NCI-H2196 (cell line): Measurements from ENCODE around the gene BMP6.
"Not testable (repeated sequence)": the region's sequence is repeated elsewhere in the genome, so short reads cannot be mapped to it uniquely, and the experiment has no call there.

Experiments
- DNase-seq: peaks from one replicate; lab custom pipeline; 2025; ENCODE audit not compliant: unreplicated experiment; lab: John Stamatoyannopoulos, UW

BMP6 gene

DNA sequence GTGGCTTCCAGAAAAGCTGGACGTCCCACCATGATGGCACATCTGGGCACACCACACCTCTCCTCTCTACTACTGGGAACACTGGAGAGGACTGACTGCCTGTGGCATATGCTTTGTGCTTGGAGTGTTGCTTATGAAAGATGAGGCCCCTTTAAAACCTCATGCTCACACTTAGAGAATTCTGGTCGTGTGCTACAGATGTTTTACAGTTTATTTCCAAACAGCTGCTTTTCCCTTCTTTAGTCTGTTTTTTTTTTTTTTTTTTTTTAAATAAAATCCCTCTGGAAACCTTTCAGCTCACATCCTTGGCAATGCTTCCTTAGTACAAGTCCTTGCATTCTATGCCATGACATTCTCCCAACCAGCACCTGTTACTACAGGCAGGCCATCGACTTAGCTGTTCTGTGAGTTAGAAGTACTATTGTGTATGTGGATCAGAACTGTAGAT, 60.3 kb downstream of the BMP6 start:
- no peak for DNase-seq

DNA sequence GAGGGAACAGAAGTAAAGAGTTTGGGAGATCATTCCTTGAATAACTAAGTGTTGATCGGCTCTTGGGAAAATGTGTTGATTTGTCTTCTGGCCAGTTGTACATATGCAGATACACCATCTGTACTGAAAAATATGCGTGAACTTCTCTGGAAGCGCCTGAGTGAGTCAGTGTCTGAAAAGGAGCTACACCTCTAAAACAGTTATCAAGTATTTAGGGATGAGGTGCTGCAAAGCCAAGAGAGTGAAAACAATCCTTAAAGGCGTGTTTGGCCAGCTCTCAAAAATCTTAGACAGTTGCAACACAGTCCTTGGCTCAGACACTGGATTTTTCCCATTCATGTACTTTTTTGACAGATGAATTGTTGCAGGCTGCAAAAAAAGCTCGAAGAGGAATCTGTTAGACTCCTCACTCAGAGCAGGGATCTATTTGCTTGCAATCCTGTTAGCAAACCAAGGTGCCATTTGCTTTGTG, 61.3 kb downstream of the BMP6 start:
- no peak for DNase-seq

DNA sequence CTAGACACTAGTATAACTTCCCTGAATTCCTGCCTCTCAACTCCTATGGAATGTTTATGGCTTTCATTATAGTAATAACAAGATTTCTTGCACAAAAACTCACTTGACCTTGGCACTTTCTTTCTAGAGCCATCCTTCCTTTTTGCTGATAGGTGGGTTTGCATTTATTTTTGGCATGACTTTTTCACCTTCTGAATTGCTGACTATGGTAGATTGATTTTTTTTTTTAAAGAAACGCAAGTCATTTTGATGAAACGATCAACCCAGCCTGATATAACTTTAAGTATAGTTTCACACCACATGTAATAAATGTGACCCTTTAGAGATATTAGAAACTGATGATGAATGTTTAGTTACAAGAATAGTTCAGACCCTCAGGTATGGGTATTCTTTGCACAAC, 61.8 kb downstream of the BMP6 start:
- no peak for DNase-seq

DNA sequence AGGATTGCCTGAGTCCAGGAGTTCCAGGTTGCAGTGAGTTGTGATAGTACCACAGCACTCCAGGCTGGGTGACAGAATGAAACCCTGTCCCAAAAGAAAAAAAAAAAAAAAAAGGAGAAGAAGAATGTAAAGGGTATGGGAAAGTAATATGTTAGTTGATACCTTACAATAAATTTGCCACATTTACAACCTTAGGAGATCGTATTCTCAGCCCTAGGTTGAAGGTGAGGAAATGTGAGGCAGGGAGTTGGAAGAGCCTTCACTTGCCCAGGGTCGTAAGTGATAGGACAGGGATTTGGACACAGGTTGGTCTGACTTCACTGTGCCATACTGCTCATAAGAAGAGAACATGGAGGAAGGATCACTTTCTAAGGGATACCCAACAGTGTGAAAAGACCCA, 68.6 kb downstream of the BMP6 start:
- no peak for DNase-seq

DNA sequence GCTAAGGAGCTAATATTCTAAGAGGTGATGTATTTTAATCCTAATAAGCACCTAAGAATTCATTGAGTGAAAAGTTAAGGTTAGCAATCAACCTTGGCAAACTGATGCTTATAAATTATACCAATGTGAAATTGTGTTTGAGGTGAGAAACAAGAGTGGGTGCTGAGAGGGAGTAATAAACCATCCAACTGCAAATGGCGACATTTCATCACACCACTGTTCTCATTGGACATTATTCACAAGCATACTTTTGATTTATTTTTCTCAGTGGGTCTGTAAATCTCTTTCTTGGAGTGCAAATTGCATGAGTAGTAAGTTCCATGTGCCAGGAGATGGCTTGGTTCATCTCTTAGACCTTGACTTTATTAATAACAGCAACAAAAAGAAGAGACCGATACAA, 71.5 kb downstream of the BMP6 start:
- no peak for DNase-seq

DNA sequence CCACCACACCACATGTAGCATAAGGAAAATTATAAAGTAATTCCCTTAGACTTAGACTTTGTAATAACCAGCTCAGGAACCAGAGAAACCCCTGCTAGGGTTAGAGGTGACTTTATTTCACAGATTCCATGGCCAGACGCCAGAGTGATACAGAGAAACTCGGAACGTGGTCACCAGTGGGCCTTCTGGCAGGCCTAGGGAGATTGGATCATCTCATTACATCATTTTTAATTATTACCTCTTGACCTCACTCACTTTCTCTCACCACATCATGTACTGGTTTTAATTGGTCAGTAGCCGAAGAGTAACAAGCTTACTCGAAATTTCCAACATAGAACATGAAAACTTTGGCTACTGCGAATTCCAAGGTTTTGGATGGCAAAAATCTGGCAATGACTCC, 72.9 kb downstream of the BMP6 start:
- DNase-seq: no peak

DNA sequence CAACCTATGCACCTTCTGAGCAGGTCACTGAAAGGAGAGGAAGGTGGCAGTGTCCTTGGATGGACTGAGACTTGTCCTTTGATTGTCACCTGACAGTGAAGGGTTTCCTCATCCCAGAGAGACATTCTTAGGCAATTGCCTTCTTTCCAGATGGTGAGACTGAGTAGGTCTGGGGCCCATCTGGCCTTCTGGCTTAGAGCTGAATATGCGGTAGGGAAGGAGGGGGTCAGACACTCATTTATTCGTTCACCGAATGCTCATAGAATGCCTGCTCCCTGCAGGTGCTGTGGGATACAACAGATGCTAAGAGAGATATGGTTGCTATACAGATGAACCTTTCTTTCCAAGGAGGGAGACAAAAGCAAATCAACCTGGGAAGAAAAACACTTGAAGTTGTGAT, 76.8 kb downstream of the BMP6 start:
- DNase-seq: no peak

DNA sequence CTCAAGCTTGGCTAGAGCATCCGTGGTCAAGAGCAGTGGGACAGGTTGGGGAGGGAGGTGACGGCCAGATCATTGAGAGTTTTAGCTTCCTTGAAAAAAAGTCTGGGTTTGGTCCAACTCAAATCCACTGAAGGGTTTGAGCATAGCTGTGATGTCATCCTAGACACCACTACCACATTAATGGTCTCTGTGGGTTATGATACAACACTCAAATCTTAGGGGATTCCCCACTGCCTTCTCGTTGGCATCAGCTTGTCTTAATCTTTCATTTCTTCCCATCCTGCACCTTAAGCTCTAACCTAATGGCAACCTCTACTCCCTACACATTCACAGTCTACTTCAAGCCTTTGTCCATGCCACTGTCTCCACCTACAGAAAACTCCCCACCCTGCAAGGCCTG, 77.3 kb downstream of the BMP6 start:
- DNase-seq: no peak

DNA sequence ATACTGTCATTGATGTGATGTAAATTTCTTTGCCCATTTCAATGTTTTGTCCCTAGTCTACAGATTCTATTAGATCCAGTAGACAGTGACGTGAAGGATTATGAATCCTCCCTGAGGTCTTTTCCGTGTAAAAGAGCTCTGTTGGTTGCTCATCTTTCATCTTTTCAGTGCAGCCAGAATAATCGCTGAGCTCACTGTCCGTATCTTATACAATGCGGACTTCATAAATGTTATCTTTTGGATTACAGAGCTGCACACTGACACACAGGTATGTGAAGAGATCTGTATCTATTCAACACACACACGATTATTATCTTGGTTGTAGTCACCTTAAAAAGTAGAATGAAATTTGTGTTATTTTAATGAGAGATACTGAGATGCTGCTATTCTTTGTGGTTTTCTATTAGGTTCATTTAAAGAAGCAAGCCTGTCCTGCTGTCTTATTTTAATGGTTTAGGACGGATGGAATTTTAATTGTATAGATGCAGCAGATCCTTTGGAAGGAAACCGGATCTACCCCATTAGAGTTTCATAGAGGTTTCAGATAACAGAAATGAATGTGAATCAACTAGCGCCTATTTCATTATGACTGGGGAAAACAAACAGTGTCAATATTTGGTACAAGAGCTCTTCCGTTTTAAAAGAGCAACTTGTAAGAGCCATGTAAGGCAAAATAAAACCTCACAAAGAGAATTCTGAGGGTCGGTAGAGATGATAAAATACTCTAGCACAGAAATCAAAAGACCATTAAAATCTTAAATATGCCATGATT, 79.4 kb downstream of the BMP6 start:
- DNase-seq: no peak

DNA sequence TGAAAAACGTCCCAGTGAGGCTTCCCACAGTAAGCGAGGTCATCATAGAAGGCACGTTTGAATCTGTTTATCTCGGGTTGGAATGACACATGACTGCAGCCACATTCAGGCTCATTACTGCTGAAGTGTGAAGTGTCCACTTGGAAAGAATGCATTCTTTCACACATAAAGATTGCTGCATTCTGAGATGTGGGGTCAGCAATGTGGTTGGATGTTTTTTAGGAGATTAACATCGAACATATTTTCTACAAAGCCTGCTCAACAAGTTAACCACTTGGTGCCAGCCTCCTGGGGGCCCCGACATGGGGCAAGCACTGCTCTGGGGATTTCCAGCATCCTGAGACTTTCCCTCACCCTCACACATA, 79.9 kb downstream of the BMP6 start:
- no peak for DNase-seq

DNA sequence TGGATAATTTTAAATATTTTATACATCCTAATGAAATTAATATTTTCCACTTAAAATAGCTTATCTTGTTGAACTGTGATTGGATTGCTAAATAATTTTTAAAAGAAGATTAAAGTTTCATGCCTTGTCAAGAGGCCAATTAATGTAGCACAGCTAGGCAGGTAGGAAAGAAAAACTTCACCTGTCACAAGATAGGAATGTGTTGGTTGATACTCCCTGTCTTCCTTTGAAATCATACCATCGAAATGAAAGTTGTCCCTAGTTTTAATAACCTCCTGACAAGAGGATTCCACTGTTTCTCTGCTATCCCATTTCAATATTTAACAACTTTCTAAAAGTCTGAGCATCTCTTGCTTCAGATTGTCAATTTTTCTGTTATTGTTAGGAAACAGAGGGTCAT, 80.8 kb downstream of the BMP6 start:
- no peak for DNase-seq

DNA sequence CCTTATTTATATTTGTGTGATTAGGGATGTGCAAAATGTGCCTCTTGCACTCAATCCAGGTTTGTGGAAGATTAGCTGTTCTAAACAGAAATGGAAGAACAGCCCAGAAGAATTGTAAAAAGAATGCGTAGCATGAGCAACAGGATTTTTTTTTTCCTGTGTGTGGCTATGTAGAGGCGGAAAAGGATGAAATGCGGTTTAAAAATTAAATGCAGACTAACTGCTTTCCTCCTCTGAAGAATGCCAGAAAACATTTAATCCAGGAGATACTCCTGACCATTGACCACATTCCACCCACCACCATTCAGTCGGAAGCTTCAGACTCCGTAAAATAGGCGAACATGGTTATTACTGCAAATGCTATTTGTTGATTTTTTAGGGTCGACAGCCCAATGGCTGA, 83.4 kb downstream of the BMP6 start:
- no peak for DNase-seq

DNA sequence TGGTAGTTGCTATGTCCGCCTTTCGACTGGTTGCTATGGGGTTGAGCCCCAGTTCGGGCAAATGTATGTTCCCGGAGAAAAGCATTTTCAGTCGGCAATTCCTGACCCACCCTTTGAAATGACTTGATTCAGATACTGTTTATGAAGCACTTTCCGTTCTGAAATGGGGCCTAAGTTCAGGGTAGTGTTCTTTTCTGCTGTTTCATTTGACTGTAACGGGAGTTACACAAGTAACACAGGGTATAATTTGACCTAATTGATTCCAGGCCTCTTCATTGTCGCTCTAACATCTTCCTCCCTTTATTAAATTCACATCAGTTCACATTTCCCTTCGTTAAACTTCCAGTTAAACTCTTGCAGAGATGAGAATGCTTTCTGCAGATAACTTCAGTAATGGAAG, 85.5 kb downstream of the BMP6 start:
- no peak for DNase-seq

DNA sequence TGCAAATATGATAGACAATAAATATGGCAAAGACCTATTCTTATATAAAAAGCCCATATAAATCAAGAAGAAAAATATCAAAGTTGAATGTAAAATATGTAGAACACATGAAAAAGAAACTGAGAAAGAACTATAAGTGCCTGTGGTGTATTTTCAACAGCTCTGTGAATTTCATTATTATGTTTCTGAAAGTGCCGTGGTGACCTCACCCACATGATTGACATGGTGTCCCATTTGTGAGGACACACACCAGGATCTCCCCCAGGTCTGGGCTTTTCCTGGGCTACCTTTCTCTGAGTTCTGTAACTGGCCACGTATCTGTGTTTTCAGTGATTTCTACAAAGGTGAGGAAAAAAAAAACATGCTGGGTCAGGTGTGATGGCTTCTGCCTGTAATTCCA, 86.7 kb downstream of the BMP6 start:
- DNase-seq: no peak

DNA sequence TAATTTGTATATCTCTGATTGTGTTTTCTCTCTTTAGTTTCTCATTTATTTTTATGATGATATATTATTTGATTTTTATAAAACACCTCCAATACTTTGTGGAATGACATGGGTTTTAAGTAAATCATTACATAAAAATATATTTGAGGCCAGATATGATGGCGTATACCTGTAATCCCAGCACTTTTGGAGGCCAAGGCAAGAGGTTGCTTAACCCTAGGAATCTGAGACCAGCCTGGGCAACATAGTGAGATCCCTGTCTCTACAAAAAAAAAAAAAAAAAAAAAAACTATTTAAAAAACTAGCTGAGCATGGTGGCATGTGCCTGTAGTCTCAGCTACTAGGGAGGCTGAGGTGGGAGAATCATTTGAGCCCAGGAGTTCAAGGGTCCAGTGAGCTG, 87.3 kb downstream of the BMP6 start:
- no peak for DNase-seq

DNA sequence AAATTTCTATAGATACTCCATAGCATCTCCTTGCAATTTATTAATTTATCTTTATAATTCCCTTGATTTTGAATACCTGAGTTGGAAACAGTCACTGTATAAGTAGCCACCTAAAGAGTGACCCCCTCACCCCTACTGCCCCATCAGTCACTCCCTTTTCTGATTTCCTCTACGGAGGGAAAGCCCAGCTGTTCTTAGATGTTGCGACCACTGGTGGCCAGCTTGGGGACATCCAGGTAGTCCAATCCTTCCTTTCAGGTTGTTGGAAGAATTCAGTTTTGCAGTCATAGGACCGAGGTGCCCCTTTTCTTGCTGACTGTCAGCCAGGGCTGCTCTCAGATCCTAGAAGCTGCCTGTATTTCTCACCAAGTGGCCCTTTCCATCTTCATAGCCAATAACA, 87.8 kb downstream of the BMP6 start:
- DNase-seq: no peak

DNA sequence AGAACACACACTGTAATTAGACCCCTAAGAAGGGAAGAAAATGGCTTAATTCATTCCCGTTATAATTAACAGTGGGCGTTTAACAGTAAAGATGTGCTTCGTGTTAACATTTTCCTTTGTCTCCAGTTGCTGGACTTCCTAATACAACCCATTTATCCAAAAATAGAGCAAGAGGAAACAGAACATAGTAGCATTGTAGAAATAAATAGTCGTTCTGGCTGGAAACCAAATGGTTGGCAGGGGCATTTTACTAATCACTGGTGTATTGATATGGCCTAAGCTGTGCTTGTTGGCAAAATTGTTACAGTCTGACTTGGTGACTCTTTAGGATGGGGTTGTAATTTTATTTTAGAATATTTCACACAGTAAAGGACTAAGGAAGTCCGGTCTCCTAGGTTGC, 89.8 kb downstream of the BMP6 start:
- no peak for DNase-seq

DNA sequence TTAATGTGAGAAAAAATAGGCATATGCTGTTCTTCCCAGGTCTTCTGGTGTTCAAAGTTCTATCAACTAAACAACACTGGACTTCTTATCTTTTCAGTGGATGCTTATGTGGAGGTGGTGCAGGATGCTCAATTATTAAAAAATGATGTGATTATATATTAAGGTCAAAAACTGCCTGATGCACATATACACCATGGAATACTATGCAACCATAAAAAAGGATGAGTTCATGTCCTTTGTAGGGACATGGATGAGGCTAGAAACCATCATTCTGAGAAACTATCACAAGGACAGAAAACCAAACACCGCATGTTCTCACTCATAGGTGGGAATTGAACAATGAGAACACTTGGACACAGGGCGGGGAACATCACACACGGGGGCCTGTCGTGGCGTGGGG, 91.3 kb downstream of the BMP6 start:
- not testable (repeated sequence) for DNase-seq

DNA sequence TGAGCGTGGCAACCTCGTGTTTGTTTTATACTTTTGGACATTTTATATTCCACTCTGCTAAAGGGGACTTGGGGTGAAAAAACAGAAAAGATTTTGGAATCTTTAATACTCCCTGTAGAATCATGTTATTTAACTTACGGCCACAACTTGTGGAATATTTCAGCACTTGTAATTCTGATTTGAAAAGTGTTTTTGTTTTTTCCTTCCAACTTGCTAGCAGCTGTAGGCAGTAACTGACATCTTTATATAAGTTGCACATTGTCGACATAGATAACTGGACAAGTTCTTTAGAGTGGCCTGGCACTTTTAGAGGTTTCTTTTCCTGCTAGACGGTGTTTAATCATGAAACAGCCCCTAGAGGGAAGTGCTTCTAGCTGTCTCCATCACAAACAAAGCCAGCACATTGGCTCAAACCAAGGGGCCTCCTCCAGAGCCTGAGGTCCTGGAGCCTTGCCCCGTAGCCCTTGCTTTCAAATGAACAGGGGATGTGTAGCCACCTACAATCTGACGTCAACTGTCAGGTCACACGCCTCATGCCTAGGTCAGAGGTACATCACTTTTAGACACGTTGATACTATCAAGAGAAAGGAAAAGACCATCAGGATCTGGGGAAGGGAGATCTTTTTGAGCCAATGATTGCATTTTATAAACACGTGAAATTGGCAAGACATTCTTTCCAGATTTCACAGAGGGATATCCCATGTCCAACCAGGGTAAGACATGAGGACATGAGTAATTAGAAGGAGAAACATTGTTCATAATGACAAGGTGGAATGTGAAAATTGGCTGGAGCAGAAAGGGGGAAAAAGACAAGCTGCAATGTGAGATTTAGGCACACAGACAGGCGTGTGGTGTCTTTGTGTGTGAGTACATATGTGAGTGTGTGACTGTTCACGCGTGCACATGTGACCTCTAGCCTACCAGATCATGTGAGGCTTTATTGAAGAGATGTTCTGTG, 92.6 kb downstream of the BMP6 start:
- no peak for DNase-seq

DNA sequence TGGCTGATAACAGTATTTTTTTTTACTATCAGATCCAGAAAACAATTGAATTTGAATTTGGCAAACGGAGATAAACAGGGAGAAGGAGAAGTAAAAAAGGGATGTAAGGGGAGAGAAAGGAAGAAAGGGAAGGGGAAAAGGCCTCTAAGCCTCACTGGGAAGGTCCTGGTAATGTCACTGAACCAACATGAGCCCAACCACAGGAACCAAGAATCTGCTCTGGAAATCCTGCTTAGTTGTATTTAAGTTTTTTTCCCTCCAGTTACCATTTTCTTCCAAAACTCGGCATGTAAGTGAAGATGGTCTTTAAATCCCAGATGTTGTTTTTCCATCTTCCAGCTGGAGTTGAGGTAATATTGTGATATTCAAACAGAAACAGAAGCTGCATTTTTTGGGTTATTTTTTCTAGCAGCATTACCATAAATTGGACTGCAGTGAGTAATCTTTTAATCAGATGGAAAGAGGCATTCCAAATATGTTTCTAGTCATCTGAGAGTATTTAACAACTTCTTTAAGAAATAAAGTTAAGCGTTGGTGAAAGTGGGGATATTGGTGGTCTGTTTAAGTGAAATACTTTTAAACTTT, 93.6 kb downstream of the BMP6 start:
- no peak for DNase-seq

DNA sequence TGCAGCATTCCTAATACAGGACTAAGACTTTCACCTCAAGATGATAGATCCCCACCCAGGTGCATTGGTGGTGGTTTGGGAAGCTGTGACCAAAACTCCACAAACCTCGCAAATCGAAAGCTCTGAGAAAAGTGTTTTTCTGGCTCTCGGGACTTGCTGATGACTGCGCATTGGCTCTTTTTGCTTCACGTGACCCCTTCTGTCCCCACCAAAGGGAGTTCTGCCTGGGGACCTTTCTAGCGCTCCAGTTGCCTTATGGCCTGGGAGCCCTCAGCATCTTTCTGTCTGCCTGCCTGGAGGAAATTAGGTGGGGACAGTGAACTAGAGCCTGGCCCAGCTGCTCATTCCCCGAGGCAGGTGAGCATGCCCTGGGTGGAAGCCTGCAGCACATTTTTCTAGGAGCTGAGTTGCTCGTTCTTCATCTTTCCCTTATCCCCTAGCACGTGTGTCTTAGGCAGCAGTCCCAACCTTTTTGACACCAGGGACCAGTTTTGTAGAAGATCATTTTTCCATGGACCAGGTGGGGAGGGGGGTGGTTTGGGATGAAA, 94.5 kb downstream of the BMP6 start:
- DNase-seq: no peak

DNA sequence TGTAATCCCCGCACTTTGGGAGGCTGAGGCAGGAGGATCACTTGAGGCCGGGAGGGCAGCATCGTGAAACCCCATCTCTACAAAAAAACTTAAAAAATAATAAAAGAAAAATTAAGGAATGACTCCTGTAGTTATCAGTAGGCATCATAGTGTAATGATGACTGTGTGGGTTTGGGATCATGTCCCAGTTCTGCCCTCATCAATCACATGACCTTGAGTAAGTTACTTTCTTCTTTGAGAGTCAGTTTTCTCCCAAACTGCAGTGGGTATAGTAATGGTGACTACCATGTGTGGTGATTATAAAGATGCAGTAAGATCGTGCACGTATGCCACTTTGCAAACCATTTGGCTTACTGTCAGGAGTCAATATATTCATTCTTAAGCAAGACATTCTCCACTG, 95.5 kb downstream of the BMP6 start:
- no peak for DNase-seq
